ENCODE measurements around the gene SERPINI1.
A peak's percentile ranks its signal among the peaks of the same experiment; 100 is the strongest.

The SERPINI1 gene, protein sequence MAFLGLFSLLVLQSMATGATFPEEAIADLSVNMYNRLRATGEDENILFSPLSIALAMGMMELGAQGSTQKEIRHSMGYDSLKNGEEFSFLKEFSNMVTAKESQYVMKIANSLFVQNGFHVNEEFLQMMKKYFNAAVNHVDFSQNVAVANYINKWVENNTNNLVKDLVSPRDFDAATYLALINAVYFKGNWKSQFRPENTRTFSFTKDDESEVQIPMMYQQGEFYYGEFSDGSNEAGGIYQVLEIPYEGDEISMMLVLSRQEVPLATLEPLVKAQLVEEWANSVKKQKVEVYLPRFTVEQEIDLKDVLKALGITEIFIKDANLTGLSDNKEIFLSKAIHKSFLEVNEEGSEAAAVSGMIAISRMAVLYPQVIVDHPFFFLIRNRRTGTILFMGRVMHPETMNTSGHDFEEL

DNA sequence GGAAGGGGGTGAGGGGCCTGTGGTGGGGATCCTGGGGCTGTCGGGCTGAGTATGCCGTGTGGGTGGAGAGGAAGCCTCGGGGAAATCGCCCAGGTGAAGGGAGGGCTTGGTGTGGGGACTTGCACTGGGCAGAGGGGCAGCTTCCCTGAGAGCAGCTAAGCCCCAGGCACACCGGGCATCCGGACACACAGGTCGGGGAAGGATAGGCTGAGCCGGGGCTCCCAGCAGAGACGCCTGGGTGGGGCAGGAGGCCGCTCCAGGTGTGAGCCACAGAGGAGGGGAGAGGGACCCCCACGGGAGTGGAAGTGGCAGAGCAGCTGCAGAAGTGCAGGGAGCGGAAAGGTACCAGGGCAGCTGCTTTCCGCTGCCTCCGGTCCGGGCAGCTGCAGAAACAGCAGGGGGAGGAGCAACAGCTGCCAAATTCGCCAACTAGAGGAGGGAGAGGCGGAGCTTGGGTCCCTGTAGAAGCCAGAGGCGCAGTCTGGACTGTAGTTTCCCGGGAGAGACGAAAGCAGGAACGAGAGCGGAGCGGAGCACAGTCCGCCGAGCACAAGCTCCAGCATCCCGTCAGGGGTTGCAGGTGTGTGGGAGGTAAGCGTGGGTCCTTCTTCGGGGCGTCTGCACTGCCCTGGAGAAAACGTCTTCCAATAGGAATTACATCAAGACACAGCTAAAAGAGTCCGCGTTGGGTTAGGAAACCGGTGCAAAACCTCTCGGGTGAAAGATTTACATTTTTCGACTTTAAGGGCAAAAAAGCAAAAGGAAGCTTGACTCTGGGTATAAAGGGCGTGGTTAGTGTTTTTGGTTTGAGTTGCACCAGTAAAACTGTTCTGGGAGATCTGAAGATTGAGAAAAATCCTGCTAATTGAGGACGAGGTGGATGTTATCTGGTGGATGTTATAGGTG is at the start of gene SERPINI1:
SERPINI1 (plus strand) TSS at position 489 of the 906 bp plus-strand sequence. CDS start 53,408 bp downstream, outside the sequence.
- DNase-seq, result peak; percentile 81

DNA sequence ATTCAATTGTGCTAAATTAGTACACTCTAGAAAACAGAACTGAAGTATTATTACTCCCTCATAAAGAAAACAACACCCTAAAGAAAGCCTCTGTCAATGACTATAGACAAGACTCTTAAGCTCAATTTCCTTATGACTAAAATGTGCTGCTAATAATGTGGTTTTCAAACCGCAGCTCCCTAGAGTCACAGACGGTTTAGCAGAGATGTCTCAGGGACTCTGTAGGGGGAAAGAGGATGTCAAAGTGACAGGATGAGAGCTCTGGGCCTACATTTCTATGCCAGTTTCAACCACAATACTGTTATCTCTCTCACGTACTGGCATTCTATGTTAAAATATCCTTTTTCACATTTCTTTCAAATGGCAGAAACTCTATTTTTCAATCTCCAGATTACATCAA is 44.2 kb upstream of the SERPINI1 start:
- peak; percentile 29 for DNase-seq

DNA sequence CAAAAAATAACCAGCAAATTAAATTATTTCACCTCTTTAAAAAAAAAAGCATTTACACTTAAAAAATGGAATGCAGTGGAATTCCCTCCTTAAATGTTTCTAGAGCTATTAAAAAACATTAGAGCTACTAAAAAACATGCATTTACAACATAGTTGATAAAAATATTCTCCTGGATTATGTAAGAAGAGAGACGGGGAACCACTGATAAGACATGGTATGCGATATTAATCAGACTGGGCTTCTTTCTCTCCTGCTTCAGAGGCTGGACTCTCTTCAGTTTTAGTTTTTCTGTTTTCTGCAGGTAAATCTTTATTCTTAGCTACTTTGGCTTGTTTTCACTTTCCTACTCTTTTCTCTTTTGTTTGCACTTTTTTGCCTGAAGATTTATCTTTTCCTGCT is 41.4 kb upstream of the SERPINI1 start:
- DNase-seq, result no peak

DNA sequence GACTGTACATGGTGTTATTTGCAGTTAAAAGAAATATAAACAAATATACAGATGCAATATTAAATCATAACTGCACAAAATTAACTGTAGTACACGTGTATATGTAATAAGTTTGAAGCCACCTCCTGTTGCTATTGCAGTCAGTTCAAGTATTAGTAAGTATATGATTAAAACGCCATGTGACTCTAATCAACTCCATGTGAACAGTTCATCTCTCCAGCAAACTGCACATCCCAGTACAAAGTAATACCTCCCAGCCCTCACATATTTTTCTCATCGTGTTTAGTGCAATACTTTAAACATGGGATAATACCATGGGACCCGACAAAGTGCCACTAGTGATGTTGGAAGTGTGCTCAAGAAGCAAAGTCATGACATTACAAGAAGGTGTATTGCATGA is 35.5 kb upstream of the SERPINI1 start:
- no peak for DNase-seq

DNA sequence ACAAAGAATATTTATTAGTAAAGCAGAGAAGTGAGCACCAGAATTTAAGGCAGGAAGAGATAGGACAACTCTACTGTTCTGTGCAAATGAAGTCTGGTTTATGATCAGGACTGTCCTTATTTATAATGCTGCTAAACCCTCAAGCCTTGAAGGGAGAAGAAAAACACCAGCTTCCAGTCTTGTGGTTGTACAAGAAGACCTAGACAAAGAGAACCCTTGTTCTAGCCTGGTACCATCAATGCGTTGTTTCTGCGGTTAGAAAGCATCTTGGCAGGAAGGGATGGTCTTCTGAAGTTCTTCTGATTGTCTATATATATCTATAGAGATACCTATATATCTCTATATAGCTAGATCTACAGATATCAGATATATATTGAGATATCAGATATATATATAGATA is 34.6 kb upstream of the SERPINI1 start:
- no peak for DNase-seq

DNA sequence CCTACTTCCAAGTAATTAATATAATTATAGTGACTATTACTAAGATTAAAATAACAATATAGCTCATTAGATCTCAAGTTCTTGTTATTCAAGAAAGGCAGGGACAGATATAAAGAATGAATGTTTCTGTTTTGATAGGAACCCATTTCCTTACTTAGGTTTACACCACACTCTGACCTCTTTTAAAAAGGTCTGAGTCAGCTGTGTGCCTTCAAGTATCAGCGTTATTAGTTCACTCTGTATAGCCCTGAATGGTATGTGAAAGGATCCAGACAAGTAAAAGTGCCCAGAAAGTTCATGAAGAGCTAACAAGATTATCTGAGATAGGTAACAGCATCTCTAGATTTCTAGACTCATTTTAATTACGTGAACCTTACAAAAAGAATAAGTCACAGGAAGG is 29.7 kb upstream of the SERPINI1 start:
- DNase-seq, result no peak

DNA sequence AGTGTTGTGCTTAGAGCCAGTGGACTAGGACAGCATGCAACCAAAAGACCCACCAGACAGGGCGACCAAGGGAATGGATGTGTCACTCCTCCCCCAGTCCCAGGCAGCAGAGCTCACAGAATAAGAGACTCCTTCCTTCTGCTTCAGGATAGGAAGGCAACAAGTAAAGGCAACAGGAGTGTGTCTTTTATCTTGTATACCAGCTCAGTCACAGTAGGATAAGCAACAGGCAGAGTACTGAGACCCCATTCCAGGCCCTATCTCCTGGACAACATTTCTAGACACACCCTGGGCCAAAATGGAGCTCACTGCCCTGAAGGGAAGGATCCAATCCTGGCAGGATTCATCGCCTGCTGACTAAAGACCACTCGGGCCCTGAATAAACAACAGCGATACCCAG is 25.8 kb upstream of the SERPINI1 start:
- DNase-seq, result no peak

DNA sequence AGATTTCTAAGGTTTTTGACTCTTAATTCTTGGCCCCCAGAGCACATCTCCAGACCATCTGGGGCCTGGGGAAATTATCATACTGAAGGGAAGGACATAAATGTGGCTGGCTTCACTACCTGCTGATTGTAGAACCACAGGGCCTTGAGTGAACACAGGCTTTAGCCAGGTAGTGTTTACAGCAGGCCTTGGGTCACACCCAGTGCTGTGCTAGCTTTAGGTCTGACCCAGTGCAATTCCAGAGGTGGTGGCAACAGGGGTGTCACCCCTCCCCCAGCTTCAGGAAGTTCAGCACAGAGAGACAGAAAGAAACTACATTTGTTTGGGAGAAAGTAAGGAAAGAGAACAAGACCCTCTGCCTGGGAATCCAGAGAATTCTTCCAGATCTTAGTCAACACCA is 25.0 kb upstream of the SERPINI1 start:
- no peak for DNase-seq

DNA sequence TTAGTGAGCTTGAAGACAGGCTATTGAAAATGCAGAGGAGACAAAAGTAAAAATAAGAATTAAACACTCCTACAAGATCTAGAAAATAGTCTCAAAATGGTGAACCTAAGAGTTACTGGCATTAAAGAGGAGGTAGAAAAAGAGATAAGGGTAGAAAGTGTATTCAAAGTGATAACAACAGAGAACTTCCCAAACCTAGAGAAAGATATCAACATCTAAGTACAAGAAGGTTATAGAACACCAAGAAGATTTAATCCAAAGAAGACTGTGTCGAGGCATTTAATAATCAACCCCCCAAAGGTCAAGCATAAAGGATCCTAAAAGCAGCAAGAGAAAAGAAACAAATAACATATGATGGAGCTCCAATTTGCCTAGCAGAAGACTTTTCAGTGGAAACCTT is 24.1 kb upstream of the SERPINI1 start:
- no peak for DNase-seq

DNA sequence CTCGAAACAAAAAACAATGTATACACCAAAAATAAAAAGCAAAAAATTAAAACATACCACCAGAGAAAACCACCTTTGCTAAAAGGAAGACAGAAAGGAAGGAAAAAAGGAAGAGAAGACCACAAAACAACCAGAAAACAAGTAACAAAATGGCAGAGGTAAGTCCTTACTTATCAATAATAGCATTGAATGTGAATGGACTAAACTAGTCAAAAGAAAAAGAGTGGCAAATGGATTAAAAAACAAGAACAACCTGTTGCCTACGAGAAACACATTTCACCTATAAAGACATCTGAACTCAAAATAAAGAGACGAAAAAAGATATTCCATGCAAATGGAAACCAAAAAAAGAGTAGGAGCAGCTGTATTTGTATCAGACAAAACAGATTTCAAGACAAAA is 23.1 kb upstream of the SERPINI1 start:
- DNase-seq, result no peak

DNA sequence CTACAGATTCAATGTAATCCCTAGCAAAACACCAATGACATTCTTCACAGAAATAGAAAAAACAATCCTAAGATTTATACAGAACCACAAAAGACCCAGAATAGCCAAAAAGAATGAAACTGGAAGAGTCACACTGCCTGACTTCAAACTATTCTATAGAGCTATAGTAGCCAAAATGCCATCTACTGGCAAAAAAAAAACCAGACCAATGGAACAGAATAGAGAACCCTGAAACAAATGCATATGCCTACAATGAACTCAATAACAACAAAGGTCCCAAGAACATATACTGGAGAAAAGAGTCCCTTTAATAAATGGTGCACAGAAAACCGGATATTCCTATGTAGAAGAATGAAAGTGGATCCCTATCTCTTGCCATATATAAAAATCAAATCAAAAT is 20.6 kb upstream of the SERPINI1 start:
- no peak for DNase-seq

DNA sequence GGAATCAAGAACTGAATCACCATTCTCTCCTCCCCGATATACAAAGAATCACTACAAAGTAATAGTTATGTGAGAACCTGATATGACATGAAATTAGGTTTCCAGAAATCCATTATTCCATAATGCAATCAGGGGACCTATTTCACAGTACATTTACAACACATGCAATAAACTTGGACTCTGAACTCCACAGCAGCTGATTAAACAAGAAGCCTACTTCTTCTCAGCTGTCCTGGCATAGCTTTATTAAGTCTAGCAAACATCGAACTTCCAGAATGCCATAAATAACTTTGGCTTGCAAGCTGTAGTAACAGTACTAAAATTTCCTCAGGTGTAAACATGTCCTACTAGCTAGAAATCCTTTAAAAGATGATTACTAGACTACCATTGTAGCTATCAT is 18.6 kb upstream of the SERPINI1 start:
- DNase-seq, result no peak

DNA sequence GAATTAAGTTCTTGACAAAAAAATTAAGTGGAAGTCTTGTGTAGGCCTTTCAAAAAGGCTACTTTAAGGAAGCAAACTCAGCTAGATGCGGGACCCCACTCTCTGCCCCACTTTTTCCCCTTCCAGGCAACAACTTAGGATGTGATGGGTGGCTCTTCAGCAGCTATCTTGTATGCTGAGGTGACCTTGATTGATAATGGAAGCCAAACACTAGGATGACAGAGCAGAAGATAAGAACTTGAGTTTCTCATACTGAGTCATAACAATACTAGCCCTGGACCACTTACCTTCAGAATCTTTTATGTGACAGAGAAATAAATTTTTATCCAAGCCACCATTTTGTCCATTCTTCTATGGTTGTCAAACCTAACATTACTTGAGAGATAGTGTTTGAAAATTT is 16.9 kb upstream of the SERPINI1 start:
- DNase-seq, result no peak

DNA sequence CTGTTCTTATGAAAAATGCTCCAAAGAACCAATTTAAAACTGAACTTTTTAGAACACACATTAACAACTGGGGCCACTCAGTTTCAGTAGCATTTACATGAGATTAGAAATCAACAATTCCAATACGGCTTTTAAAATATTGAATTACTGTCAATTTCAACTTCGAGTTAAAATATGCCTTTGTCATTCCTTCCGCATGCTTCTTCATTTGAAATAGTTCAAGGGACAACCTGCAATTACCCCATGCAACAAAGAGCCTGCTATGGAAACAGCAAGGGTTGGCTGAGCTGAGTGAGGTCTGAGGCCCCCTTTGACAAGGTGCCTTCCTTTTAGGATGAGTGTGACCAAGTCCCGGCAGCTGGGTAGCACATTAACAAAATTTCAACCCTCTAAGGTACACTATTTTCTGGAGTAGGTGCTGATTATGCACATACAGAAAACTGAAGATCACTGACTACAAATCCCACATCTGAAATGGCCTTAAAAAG is 12.5 kb upstream of the SERPINI1 start:
- DNase-seq, result no peak

DNA sequence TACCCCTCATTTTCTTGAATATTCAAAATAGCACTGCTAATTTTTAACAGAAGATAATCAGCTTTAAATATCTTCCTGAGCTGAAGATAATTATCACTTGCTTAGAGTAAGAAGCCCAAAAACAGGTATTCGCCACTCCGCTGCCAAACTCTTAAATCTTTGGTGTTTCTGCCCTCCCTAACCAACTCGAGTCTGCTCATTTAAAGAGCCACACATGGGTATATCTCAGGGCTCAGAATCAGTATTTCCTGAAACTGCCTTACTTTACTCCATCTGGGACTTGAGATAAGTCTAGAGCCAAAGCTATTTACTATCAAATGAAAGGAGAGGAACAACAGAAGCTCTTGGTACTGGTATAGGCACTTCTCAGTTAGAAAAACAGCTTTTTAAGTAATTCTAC is 11.6 kb upstream of the SERPINI1 start:
- DNase-seq, result no peak

DNA sequence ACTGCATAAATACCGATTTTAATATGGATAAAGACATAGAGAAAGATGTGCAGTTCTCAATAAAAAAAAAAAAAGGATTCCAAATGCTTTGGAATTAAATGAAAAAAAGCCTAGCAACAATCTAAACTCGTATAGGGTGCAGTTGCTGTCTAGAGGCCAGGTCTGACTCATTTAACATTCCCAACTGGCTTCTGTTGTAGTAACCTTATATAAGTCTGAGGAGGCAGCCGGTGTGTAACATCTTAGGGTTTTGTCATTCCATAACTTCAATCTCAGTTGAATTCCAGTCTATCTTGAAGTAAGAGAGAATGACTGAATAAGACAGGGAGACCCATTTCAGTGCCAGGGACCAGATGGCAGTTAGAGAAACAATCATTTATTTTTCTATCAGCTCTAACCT is 7.3 kb upstream of the SERPINI1 start:
- DNase-seq, result no peak

DNA sequence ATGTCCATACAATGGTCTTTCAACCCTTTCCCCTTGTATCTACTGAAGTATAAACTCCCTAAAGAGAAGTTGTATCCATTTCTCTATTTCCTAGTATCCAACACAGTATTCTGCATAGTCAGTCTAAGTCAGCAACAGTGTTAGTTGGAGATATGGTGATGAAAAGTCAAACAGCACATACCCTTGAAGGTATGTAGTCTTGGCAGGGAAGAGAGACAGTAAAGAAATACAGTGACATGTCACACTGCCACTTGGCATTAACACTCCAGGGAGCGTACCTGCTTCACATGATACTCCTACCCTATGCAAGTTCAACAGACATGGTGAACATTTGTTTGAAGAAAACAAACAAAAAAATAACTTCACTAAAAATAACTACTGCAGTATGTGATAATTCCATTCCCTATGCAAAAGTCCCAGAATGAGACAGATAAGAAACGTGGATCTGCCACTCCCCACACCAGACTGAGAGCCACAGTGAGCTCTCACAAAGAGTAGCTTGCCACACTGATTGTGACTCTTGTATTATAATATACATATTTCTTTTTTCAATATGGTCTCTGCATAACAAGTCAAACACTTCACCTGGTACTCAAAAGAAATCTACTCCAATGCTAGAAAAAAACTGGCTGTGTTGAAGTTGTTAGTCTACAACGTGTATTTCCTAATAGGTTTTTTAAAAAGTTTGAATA is 6.7 kb upstream of the SERPINI1 start:
- no peak for DNase-seq

DNA sequence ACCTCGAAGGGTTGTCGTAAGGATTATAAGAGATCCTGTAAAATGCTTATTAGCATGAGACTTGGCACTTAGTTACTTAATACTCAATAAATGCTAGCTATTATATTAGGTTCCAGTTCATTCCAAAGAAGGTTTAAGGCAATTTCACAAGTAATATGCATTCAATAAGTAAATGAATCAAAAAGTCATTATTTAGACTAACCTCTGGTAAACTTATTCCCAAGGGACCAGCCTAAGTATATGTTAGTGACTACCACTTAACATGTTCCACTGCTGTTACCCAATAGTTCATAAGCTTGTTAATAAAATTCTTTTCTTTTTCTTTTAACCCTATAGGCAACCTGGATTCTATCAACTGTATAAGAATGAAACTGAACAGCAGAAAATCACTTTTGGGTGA is 5.9 kb upstream of the SERPINI1 start:
- DNase-seq, result no peak

DNA sequence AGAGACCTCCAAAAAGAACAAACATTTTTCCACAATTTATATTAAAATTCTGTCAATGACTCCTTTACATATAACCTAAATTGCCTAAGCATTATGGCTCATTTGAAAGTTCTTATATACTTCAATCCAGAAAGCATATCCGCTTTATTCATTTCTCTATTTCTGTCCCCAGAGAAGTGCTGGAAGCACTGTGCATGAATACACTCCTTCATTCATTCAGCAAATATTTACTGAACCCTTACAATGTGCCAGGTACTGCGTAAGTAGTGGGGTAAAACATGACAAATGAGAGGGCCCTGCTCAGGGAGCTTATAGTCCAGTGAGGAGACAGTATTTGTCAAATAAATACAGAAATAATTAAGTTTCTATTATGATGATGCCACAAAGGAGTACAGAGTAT is 4.1 kb upstream of the SERPINI1 start:
- DNase-seq, result no peak

DNA sequence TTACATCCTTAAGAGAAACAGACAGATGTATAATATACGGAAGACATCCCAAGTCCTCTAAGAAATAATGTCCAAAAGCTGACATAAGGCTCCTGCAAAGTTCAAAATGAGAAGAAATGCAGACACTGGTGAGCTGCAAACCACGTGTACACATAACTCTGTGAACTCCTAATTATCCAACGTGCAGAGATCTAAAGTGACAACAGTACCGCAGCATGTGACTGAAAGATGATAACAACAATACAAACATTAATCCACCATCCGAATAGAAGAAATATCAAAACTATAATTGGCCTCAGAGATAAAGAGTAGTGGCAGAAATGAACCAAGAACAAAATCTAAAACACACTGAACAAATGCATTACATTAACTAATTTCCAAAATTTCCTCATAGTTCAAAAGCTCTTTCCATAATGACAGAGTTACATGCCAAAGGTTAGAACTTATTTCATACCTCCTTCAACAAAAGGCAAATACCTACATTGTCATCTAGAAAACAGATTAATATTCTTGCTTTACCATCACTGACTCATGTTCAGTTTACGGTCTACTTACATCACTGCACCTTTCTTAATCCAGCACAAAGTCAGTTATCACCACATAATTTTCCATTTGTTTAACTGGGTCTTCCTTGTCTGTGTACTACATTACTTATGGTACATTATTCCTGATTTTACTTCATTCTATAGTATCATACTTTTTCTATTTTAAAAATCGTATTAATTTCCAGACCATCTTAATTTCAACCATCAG is 3.0 kb upstream of the SERPINI1 start:
- no peak for DNase-seq

DNA sequence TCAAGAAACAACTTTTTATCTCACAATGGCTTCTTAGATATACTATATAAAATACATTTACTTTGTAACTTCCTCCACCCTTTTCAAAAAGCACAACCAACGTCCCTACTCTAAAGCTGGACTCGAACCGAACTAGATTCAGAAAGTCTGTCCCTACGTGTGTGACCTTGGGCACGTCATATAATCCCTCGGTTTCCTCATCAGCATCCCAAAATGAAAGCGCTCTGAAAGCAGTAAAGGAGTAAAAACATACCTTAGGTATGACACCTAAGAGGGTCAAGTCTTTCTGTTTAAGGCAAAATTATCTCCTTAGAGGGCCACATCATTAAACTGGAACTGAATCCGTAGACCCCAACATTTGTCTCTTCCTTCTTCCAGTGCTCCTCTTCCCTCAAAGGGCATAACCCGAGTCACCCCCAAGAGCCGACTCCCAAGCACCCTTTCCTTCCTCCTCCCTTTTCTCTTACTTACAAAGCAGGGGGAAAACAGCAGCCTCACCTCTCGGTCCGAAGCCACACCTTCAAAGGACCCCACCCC is 1.5 kb upstream of the SERPINI1 start:
- no peak for DNase-seq

DNA sequence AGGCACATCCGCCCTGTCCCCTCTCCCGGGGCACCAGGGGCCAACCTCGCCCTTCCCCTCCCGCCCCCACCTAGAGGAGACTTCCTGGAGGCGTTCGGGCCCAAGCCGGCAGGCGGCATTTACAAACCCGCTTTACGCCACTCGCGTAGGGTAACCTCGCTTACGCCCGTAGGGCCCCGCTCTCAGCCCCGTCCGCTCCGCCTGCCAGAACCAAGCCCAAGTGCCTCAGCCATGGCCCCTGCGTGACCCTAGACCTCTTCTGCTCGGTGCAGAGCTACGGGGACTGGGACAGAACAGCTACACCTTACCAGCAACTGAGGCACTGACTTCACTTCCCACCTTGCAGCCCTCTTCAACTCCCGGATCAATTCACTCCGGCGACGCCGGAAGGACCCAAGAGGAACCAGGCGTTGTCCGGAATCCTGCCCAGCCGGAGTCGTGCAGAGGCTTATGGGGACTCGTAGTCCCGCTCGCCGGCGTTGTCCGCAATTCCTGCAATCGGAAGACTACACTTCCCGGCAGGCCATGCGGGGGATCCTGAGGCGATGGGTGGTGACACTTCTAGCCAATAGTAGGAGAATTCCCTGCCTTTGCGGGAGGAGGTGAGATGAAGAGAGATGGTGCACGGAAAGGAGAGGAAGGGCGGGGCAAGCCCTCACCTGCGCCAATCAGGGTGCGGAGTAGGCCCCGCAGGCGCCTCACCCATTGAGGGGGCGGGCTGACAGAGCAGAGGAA is 856 bp upstream of the SERPINI1 start, which contains the start of gene PDCD10:
PDCD10 (minus strand) TSS at position 395 of the 735 bp plus-strand sequence. CDS start 14,735 bp downstream, outside the sequence.
- peak; percentile 97 for DNase-seq
